T-helper 1 cell (primary cell): ENCODE measurements around the gene PFDN4.
"Not testable (repeated sequence)": the region's sequence is repeated elsewhere in the genome, so short reads cannot be mapped to it uniquely, and the experiment has no call there.

ENCODE experiments used
- DNase-seq, 5 donors: peaks; one replicate each; pipeline ENCODE4 v3.0.0-alpha.2; 2012 to 2020

The PFDN4 gene

GRCh38 chr20:54201268-54201846 is 6.5 kb upstream of the PFDN4 start:
- DNase-seq: no peak

DNA sequence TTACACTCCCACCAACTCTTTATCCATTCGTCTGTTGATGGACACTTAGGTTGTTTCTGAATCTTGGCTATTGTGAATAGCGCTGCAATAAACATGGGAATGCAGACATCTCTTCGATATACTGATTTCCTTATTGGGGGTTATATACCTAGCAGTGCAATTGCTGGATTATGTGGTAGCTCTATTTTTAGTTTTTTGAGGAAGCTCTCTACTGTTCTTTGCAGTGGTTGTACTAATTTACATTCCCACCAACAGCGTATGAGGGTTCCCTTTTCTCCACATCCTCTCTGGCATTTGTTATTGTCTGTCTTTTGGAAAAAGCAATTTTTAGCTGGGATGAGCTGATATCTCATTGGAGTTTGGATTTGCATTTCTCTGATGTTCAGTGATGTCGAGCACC is 4.6 kb upstream of the PFDN4 start:
- DNase-seq: no peak

DNA sequence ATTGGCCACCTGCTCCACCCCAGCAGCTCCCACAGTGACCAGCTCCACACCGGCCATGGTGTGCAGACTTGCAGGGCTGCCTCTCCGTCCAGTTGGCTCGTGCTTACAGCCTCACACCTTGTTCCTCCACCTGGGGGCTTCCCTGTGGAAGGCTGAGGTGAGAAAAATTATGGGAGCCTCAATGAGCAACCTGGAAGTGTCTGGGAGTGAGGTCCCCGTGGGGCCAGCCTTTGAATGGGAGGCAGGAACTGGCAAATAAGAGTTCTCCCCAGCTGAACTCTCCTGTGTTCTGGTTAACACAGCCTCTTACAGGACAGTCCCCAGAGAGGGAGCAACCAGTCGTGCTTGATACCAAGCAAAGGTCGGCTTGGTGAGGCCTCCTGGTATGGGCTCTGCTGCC is 3.8 kb upstream of the PFDN4 start:
- DNase-seq: no peak

- no peak for DNase-seq
Measured at GRCh38 chr20:54204481-54204880, 3.4 kb upstream of the PFDN4 start.

DNA sequence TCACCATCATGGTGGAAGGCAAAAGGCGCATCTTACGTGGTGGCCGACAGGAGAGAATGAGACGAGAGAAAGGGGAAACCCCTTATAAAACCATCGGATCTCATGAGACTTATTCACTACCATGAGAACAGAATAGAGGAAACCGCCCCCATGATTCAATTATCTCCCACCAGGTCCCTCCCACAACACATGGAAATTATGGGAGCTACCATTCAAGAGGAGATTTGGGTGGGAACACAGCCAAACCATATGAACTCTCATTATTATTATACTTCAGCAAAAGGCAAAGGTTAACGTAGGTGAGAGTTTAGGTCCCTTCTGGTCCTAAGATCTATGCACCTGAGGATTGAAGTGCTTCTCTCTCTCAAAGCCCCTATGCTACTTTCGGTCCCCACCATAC is 2.4 kb upstream of the PFDN4 start:
- DNase-seq: no peak

DNA sequence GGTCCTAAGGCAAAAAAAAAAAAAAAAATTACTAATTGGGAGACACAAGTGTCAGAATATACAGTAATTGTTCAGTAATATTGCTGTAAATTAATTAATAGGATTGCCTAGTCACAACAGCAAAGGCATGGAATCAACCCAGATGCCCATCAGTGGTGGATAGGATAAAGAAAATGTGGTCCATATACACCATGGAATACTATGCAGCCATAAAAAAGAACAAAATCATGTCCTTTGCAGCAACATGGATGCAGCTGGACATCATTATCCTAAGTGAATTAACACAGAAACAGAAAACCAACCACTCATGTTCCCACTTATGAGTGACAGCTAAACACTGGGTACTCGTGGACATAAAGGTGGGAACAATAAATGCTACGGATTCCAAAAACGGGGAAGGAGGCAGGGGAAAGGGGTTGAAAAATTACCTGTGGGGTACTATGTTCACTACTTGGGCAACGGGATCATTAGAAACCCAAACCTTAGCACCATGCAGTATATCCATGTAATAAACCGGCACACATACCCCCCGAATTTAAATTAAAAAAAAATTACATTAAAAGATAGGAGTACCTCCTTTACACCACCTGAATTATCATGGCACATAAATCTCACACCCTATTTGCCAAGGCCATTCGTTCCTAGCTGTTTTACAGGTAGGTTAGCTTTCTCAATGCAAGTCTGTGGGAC is 689 bp upstream of the PFDN4 start:
- DNase-seq: no peak

DNA sequence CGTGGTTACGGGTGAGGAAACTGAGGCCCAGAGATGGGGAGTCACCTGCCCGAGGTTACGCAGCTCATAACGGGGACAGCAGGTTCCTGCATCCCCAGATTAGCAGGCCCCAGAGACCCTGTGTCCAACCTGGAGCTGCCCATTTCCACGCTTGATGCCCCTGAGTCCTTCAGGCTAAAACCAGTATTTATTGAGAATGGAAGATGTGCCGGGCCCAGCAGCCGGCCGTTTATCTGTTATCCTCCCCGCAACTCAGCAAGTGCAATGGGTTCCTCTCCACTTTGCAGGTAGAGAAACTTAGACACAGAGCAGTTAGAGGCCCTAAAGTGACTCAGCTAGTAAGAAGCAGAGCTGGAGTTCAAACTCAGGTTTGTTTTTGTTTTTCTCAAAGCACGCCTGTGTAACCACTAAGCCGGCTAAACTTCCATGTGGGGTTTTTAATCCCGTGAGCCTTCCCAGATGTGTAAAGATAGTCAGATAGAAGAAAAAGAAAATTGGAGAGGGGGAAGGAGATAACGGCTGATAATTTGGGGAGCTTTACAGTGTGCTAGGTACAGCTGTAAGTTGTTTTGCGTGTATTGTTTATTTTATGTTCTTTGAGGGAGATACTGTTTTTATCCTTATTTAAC is 775 bp downstream of the PFDN4 start:
- peak in 1 of 5 donors; percentile 24 for DNase-seq

DNA sequence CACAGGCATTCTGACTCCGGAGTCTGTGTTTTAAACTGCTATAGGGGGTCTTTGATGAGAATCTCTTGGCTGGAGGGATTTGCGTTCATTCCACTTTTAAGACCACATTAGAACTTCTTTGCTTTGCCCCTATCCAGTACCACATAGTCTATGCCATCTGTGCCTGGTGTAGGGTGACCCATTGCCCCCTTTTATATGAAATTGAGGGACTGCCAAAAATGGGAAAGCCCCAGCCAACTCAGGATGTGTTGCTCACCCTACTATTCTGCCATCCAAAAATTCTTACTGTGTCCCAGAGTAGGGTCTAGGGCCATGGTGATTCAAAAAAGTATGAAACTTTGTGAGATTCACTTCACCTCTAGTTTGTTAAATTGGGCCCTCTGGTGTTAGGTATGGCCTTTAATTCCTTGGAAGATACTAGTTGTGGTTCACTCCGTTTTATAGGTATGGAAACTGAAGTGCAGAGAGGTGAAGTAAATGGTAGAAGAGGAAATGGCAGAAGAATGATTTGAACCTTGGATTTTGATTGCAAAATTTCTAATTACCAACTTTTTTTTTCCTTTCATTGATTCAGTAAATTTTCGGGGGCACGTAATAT is 1.4 kb downstream of the PFDN4 start:
- DNase-seq: no peak

- DNase-seq: no peak
Measured at GRCh38 chr20:54212226-54212625, 4.3 kb downstream of the PFDN4 start.

GRCh38 chr20:54212871-54213270 is 5.0 kb downstream of the PFDN4 start:
- no peak for DNase-seq

- DNase-seq: no peak
Measured at GRCh38 chr20:54214566-54214965, 6.7 kb downstream of the PFDN4 start.

DNA sequence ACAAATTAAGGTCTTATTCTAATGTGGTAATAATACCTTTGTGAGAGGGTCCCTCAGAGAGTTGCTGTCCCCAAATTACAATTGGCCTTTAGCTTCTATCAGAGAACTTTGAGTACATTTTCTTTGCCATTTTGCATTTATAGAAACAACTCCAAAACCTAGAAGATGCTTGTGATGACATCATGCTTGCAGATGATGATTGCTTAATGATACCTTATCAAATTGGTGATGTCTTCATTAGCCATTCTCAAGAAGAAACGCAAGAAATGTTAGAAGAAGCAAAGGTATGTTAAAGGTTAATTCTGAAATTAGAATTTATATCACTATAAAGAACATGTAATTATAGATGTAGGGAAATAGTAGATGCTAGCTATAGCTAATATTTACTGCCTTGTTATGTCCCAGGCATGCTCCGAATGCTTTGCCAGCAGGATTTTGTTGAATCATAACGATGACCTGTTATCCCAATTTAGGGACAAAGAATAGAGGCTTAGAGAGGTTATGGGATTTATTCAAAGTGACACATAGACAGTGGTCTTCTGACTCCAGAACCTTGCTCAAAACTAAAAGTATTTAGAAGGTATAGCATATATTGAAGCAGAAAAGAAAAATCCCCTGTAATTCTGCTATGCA is 7.4 kb downstream of the PFDN4 start:
- no peak for DNase-seq

DNA sequence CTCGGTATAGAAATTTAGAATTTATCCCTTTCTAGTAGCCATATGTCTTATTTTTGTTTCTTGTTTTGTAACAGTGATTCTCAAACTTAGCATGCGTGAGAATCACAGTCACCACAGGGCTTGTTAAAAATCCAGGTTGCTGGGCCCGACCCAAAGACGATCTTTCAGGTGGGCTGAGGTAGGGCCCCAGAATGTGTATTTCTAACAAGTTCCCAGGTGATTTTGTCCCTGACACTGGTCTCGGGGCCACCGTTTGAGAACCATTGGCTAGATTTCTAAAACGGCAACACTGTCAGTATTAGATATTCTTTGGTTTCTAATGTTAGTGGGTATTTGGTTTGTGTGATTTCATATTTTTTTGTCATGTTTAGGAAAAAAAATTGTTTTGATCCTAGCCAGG is 9.9 kb downstream of the PFDN4 start:
- DNase-seq: no peak

DNA sequence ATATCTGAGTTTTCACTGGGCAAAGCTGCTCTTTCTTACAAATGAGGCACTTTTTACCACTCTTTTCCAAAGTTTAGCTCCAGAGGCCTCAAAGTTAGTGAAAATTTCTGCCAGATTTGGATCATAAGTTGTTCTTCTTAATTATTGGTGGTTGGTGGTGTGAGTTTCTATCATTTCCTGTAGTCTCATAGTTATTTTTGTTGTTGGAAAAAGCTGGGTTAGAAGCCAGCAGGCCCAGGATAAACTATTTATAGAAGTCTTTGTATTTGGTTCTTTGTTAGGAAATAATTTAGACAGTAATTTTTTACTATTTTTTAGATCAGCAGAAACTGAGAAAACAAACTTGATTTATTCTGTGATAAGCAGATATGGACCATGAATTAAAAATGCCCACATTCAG is 10.6 kb downstream of the PFDN4 start:
- no peak for DNase-seq

DNA sequence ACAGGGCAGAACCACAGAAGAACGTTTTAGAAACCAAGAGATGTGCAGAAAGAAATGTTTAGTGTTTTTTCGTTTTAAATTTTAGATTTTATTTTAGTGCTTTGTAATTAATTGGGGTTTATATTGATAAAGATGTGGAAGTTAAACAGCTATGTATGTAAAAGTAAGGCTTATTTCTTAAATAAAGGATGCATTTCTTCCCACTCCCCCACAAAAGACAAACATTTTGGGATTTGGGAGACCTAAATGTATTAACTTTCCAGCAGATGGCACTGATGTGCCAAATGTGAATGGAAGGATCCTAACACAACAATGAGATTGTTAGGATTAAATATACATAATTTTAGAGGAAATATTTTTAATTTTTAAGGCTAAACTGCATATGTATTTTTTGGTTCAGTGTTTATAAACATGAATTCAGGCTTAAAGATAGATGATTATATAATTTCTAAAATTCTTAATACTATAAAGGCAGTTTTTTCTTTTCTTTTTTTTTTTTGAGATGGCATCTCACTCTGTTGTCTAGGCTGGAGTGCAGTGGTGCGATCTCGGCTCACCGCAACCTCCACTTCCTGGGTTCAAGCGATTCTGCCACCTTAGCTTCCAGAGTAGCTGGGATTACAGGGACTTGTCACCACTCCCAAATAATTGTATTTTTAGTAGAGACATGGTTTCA is 12.0 kb downstream of the PFDN4 start:
- DNase-seq: no peak

- no peak for DNase-seq
Measured at GRCh38 chr20:54220722-54221121, 12.8 kb downstream of the PFDN4 start.

DNA sequence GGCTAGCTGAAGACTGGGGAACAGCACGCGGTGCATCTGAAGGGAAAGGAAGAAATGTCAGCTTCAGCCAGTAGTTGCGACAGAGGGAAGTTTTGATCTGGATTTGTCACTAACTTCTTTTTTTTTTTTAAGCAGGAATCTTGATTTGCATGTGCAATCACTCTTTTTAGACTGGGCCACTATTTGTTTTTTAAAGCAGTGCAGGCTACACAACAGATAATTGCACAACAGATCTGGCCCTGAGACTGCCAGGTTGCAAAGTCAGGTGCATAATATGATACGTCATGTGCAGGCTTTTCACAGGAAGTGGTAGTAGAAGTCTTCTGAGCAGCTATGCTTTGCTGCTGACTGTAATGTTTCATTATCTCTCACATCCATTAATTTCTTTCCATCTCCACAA is 13.5 kb downstream of the PFDN4 start:
- peak in 1 of 5 donors; percentile 78 for DNase-seq

GRCh38 chr20:54221996-54222890 is 14.4 kb downstream of the PFDN4 start:
- no peak for DNase-seq

DNA sequence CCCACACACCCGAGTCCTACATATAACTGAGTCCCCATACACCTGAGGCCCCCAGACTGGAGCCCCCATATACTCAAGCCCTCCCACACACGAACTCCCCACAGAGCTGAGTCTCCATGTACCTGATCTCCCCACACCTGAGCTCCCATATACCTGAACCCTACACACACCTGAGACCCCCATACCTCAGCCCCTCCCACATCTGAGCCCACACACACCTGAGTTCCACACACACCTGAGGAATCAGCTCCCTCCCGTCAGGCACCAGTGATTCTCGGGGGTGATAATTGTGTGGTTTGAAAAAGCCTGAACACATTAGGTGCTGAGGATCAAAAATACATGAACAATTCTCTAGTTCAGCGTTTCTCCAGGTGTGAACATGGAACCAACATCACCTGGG is 15.4 kb downstream of the PFDN4 start:
- DNase-seq: no peak

DNA sequence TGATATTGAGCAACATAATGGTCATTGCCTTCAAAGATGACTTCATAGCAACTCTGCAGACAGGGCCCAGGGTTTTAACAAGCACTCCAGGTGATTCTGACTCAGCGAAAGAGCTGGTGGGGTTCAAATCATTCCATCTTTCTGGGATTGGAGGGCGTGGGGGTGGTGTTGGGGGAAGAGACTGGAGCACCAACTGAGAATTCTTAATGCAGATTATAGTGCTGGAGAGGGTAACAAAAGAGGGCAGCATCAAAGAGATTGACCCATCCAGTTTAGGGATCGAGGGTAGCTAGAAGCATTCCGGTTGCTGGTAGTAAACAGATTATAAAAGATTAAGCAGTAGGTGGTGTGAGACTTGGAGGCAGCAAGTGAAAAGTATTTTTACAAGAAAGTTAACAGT is 15.9 kb downstream of the PFDN4 start:
- DNase-seq: no peak

- not testable (repeated sequence) for DNase-seq
Measured at GRCh38 chr20:54224642-54225041, 16.8 kb downstream of the PFDN4 start.

DNA sequence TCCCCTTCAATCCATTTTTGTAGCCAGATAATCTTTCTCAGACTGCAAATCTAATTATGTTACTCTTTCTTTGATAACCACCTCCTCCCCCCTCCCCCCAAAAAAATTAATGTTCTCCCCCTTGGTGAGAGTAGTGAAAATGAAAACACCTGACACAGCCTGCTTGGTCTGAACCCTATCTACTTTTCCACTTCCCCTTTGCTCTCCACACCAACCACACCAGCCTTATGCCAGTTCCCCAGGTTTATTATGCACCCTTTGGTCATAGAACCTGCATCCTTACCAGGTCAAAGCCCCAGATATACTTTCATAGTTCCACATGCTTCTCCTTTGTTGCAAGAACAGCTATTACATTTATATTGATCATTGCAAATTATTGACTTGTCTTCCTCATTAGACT is 19.4 kb downstream of the PFDN4 start:
- DNase-seq: no peak
